ENCODE results near the gene PTPRU.

PTPRU gene

DNA sequence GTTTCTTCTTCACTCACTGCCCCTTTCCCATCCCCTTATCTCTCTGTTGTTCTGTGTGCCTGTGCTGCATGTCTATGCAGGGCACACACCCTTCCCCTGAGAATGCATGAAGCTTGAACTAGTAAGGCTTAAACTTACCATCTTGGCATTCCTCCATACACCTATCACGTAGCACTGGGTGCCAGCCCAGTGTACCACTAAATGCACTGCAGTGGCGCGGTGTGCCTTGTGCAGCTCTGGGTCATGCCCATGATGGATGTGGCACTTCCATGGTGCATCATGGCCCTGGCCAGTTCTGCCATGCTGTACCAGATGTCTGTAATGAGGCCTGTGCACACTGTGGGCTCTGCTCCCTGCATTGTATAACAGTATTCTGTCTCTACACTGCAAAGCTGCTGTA is 10.7 kb downstream of the PTPRU start:
- H3K27ac Mint-ChIP-seq, result no peak overlapping the region
- no peaks in the 10 kb centered on the region for H3K4me1 Mint-ChIP-seq
- H3K36me3 Mint-ChIP-seq (ENCODE audit: low read depth), result no peaks in the 10 kb centered on the region
- no peak for DNase-seq
- no peak overlapping the region for H3K4me3 Mint-ChIP-seq
- ATAC-seq, result no peak
- H3K9me3 Mint-ChIP-seq, result no peaks in the 10 kb centered on the region
- H3K27me3 Mint-ChIP-seq, result peaks cover 2% of the 10 kb centered on the region

DNA sequence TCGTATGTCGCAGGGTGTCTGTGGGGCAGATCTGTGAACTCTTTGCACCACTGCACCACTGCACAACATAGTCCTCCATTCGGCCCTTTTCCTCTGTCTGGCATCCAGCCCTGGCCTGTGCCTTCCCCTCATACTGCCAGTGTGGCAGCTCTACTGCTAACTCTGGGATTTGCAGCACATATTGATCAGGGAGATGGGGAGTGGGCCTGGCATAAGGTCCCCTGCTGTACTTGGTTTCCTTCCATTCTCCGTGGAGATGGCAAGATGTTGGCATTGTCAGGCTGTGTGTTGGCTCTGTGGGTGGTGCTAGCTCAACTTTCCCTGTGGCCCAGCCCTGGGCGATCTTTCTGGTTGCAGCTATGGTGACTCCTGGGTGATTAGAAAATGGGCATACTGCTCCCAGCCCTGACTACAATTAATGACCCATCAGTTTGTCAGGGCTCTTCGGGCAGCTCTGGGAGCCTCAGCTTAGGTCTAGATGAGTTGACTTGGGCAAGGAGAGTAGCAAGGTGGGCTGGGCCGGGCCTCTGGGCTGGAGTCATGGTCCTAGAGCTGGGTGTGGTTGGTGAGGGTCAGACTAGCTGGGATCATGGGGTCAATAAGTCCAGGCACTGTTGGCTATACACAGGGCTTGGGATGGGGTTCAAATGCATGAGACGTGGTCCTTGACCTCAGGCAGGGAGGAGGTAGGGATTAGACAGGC is 11.4 kb downstream of the PTPRU start:
- DNase-seq (no peak), ATAC-seq (no peak)
- Mint-ChIP-seq H3K36me3 (ENCODE audit: low read depth) (no peaks in the 10 kb centered on the region), H3K4me3 (no peak overlapping the region), H3K4me1 (no peaks in the 10 kb centered on the region), H3K27ac (no peak overlapping the region), H3K27me3 (peaks cover 2% of the 10 kb centered on the region), H3K9me3 (no peaks in the 10 kb centered on the region)

DNA sequence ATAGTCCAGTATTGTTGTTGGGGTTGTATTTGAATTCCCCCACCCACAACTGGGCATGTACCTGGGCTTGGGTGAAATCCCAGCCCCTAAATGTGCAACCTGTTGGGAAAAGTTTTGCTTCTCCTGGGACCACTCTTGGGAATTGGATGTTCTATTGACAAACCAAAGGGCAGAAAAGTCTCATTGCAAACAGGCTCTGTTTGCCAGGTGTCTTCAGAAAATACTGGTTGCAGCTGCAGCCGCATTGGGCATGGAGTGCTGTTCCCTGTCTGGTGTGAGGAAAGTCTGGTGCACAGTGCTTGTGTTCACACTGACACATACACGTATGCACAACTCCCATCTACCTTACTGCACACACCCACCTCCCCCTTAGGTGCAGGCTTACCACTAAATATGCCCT is 12.1 kb downstream of the PTPRU start:
- DNase-seq (no peak), ATAC-seq (no peak)
- H3K4me3 Mint-ChIP-seq, result no peak overlapping the region
- H3K9me3 Mint-ChIP-seq, result no peaks in the 10 kb centered on the region
- H3K36me3 Mint-ChIP-seq (ENCODE audit: low read depth), result no peaks in the 10 kb centered on the region
- H3K4me1 Mint-ChIP-seq, result no peaks in the 10 kb centered on the region
- no peak overlapping the region for H3K27ac Mint-ChIP-seq
- H3K27me3 Mint-ChIP-seq, result peaks cover 2% of the 10 kb centered on the region

DNA sequence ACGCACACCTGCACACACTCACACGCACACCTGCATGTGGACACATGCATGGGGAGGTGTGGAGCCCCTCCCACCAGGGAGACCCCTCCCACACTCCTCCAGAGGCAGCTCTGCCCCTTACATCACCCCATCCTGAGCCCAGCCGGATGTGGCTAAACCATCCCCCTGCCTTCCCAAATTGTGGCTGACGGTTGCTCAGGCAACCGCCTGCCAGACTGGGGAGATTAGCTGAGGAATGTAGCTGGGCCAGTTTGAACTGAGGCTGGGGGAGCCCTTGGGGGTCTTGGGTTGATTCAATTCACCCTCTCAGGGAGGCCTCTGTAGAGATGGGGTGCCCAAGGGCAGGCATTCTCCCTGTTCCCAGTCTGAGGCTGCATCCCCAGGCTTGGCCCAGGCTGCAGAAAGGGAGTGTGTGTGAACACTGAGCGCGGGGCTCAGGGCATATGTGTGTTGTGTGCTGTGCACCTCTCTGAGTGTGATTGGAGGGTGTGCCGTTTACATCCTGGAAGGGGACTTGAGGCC is 12.9 kb downstream of the PTPRU start:
- H3K4me1 Mint-ChIP-seq, result no peaks in the 10 kb centered on the region
- no peak for ATAC-seq
- no peak overlapping the region for H3K27ac Mint-ChIP-seq
- H3K9me3 Mint-ChIP-seq, result no peaks in the 10 kb centered on the region
- peaks cover 2% of the 10 kb centered on the region for H3K27me3 Mint-ChIP-seq
- H3K36me3 Mint-ChIP-seq (ENCODE audit: low read depth), result no peaks in the 10 kb centered on the region
- no peak for DNase-seq
- no peak overlapping the region for H3K4me3 Mint-ChIP-seq

DNA sequence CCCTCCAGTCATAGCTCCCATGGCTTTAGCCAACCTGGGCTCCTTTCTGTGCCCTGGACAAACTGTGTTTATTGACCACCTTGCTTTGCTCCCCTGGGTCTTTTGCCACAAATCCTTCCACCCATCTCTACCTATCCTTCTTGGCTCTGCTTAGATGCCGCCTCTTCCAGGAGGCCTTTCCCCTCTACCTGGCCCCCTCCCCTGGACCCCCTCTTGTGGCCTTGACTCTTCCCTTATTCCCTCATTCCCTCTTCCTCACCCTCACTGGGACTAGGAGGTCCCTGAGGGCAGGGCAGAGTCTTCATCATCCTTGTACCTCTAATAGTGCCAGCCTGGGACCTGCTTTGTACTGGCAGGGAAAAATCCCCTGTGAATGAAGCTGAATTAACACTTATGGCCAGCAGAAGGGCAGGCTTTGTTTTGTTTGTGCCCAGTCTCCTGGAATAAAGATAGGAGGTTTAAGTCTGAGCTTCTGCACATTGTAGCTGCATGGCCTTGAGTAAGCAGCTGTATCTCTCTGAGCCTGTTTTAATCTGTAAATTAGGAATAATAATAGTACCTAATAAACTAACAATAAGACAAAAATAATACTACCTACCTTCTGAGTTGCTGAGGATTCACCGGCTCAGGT is 13.7 kb downstream of the PTPRU start:
- no peaks in the 10 kb centered on the region for H3K36me3 Mint-ChIP-seq (ENCODE audit: low read depth)
- DNase-seq (no peak), ATAC-seq (no peak)
- peaks cover 2% of the 10 kb centered on the region for H3K27me3 Mint-ChIP-seq
- H3K27ac Mint-ChIP-seq, result no peak overlapping the region
- no peak overlapping the region for H3K4me3 Mint-ChIP-seq
- H3K9me3 Mint-ChIP-seq, result no peaks in the 10 kb centered on the region
- no peaks in the 10 kb centered on the region for H3K4me1 Mint-ChIP-seq

DNA sequence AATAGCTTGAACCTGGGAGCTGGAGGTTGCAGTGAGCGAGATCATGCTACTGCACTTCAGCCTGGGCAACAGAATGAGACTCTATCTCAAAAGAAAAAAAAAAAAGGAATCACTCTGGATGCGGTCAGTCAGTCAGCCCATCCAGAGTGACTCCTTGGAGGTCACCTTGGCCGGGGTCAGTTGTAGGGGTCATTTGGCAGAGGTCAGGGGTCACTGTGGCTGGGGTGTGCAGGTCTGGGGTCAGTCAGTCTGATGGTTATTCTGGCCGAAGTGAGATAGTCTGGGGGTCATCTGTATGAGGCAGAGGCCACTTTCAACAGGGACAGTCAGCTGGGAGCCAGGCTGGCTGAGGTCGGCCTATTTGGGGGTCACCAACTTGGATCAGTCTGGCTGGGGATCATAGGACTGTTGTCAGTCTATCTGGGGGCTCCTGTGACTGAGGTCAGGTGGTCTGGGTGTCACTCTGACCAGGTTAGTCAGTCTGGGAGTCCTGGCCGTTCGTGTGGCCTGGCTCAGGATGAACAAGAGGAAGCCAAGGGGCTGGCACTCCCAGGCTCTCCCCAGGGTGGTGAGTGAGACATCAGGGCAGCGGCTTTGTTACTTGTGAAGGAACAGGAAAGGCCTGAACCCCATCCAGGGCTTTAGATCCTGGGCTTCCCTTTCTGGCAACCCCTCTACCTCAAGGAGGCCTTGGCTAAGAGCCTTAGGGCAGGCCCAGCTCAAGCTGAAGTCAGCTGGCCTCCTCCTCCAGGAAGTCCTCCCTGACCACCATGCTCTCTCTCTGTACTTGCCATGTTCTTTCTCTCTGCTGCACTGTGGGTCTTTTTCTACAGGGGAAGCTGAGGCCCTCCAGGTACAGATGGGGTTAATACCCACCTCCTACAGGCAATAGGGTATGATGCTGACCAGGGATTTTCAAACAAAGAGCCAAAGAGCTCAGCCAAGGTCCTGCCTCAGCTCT is 15.1 kb downstream of the PTPRU start:
- no peak for DNase-seq
- H3K27ac Mint-ChIP-seq, result no peak overlapping the region
- H3K9me3 Mint-ChIP-seq, result no peaks in the 10 kb centered on the region
- H3K36me3 Mint-ChIP-seq (ENCODE audit: low read depth), result no peaks in the 10 kb centered on the region
- H3K4me1 Mint-ChIP-seq, result no peaks in the 10 kb centered on the region
- no peak overlapping the region for H3K4me3 Mint-ChIP-seq
- ATAC-seq, result no peak
- peaks cover 2% of the 10 kb centered on the region for H3K27me3 Mint-ChIP-seq

DNA sequence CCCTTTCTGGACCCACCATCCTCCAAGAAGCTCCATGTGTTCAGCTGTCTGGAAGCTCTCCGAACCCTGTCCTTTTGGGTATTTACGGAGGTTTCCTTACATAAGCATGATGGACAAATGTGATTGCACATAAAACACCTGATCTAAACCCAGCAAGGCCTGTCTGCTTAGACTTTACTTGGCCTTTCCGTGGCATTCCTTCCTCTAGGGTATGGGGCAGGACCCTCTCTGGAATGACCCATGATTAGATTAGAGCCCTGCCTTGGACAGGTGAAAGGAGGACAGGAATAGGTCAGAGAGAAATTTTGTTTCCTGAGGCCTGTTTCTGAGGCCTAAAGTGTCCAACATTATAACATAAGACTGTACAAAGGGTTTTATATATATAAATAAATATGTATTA is 16.9 kb downstream of the PTPRU start:
- ATAC-seq, result no peak
- Mint-ChIP-seq H3K4me1 (no peaks in the 10 kb centered on the region), H3K4me3 (no peak overlapping the region), H3K36me3 (ENCODE audit: low read depth) (no peaks in the 10 kb centered on the region), H3K9me3 (no peaks in the 10 kb centered on the region), H3K27ac (no peak overlapping the region), H3K27me3 (peaks cover 14% of the 10 kb centered on the region)
- no peak for DNase-seq

DNA sequence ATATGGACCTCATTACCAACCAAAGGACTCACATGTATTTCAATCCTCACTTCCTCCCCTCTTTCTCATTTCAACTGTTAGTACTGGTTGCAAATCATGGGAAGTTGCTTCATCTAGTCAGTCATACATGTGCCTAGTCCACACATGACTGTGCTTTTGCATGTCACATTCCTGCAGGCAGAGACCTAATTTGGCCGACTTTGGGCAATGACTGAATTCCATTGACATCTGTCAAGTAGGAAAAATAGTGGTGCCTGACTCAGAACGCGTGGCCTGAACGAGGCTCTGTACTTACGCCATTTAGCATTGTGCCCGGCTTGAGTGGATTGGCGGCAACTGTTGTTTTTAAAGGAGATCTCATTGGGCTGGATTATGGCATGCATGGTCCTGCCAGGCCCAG is 18.0 kb downstream of the PTPRU start:
- no peaks in the 10 kb centered on the region for H3K36me3 Mint-ChIP-seq (ENCODE audit: low read depth)
- no peak for ATAC-seq
- H3K27ac Mint-ChIP-seq, result no peak overlapping the region
- H3K4me3 Mint-ChIP-seq, result no peak overlapping the region
- peaks cover 19% of the 10 kb centered on the region for H3K27me3 Mint-ChIP-seq
- no peaks in the 10 kb centered on the region for H3K9me3 Mint-ChIP-seq
- no peaks in the 10 kb centered on the region for H3K4me1 Mint-ChIP-seq
- DNase-seq, result no peak

DNA sequence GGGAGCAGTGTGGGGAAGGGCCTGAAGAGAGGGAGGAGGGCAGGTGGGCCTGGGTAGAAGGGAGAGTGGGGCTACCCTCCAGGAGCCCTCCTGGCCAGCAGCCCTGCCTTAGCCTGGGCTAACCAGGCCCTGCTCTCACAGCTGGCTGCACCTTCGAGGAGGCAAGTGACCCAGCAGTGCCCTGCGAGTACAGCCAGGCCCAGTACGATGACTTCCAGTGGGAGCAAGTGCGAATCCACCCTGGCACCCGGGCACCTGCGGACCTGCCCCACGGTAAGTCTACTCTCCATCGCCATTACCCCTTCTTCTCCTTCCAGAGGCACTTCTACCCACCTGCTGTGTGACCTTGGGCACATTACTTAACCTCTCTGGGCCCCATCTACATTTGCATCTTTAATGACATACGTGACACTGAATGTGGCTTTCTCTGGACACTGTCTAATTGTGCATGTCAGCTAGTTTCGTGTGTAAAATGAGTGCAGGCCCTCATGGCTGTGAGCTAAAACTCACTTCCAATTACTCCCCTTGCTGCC is 18.9 kb downstream of the PTPRU start:
- Mint-ChIP-seq H3K27ac (no peak overlapping the region), H3K9me3 (no peaks in the 10 kb centered on the region), H3K36me3 (ENCODE audit: low read depth) (no peaks in the 10 kb centered on the region), H3K4me3 (no peak overlapping the region), H3K27me3 (peaks cover 21% of the 10 kb centered on the region), H3K4me1 (peaks cover 2% of the 10 kb centered on the region)
- DNase-seq, result no peak
- ATAC-seq, result no peak

DNA sequence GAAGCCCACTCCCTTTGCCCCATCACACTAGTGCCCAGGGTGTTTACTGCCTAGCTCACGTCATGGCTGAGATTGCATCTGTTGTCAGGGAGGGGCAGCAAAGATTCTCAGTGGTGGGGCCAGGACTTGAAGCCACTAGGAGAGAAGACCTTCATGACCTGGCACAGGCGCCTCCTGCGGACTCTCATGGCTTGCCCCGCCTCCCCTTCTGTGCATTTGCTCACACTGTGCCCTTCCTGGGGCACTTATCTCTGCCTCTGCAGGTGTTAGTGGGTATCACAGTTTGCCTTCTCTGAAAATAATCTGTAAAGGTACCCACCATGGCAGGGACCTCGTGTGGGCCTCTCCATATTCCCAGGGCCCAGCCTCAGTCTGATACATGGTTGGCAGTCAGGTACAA is 20.1 kb downstream of the PTPRU start:
- H3K27me3 Mint-ChIP-seq, result peaks cover 33% of the 10 kb centered on the region
- H3K4me3 Mint-ChIP-seq, result no peak overlapping the region
- no peak for ATAC-seq
- H3K36me3 Mint-ChIP-seq (ENCODE audit: low read depth), result no peaks in the 10 kb centered on the region
- DNase-seq, result no peak
- no peaks in the 10 kb centered on the region for H3K9me3 Mint-ChIP-seq
- no peak overlapping the region for H3K27ac Mint-ChIP-seq
- H3K4me1 Mint-ChIP-seq, result peaks cover 5% of the 10 kb centered on the region

DNA sequence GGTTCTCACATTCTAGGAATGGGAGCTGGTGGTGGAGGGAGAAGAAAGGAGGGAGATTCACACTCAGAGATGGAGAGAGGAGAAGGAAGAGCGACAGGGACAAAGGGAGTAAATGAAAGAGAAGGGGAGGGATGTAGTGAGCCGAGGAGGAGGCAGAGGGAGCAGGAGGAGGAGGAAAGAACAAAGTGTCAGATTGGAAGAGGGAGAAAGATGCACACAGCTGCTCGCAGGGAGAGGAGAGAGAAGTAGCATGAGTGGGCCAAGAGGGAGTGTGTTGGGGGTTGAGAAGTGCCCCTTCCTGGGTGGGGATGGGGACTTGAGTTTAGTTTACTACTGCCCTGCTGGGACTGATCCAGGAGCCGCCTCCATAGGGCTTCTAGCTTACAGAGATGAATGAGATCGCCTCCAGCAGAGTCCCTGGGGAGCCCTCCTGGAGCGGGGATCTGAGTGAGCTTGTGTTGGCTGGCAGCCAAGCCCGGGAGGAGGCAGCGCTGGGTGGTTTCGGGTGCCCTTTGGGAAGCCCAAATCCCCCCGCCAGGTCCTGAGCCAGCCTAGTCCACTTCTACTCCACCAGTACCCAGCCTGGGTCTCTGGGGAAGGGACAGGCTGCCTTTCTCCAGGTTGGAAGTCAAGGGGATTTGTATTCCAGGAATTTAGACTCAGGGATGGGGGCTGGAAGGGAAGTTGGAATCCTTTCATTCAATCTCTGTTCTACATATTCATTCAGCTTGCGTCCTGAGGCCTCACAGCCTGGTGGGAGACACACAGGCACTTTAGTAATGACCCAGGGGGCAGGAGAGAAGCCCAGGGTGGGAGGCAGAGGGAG is 20.9 kb downstream of the PTPRU start:
- Mint-ChIP-seq H3K27me3 (peaks cover 39% of the 10 kb centered on the region), H3K4me3 (no peak overlapping the region), H3K27ac (no peak overlapping the region), H3K36me3 (ENCODE audit: low read depth) (no peaks in the 10 kb centered on the region), H3K9me3 (no peaks in the 10 kb centered on the region), H3K4me1 (peaks cover 5% of the 10 kb centered on the region)
- ATAC-seq (no peak), DNase-seq (no peak)

DNA sequence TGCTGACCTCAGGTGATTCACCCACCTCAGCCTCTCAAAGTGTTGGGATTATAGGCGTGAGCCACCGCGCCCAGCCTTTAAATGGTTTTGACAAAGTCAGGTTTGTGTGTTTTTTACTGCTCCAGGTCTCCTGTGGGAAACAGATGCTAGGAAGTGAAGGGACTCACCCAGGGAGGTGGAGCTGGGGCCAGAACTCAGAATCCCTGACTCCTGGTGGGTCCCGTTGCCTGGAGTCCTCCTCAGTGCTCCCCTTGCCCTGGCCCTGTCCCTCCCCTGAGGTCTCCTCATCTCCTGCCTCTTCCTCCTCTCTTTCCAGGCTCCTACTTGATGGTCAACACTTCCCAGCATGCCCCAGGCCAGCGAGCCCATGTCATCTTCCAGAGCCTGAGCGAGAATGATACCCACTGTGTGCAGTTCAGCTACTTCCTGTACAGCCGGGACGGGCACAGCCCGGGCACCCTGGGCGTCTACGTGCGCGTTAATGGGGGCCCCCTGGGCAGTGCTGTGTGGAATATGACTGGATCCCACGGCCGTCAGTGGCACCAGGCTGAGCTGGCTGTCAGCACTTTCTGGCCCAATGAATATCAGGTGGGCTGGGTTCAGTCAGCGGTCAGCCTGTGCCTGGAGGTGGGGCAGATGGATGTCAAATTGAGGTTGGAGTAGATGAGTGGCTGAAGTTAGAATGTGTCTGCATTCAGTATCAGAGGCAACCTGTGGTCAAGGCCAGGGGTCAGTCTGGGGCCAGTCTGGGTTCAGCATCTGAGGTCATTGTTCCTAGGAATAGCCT is 22.1 kb downstream of the PTPRU start:
- ATAC-seq (no peak), DNase-seq (no peak)
- Mint-ChIP-seq H3K4me3 (no peak overlapping the region), H3K27ac (no peak overlapping the region), H3K36me3 (ENCODE audit: low read depth) (no peaks in the 10 kb centered on the region), H3K4me1 (peaks cover 5% of the 10 kb centered on the region), H3K27me3 (peaks cover 43% of the 10 kb centered on the region), H3K9me3 (no peaks in the 10 kb centered on the region)

DNA sequence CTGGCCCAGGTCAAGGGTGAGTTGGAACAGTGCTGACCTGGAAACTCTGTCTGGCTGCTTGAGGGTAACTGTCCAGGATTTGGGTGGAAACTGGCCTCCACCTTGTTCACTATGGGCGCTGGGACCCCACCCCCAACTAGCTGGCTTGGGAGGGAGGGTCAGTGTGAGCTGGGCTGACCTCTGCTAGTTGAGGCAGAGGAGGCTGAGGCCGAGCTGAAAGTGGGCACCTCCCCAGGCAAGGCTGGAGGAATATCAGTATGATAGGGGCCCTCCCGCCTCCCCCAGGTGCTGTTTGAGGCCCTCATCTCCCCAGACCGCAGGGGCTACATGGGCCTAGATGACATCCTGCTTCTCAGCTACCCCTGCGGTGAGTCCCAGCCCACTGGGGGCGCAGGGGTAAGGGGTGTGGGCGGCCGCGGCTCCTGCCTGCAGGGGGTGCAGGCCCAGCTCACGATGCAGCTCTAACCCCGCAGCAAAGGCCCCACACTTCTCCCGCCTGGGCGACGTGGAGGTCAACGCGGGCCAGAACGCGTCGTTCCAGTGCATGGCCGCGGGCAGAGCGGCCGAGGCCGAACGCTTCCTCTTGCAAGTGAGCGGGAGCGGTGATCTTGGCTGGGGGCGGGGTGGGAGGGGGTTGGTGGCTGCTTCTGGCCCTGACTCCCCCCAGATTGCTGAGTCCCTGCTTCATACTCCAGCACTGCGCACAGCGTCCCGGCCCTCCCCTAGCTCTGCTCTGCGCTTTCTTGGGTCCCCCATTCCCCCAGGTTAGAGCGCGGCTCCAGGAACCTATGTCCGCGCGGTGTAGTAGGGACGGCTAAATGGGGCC is 22.9 kb downstream of the PTPRU start:
- Mint-ChIP-seq H3K36me3 (ENCODE audit: low read depth) (no peaks in the 10 kb centered on the region), H3K4me3 (peak overlapping the region; percentile 62), H3K27me3 (peaks cover 47% of the 10 kb centered on the region), H3K9me3 (no peaks in the 10 kb centered on the region), H3K27ac (no peak overlapping the region), H3K4me1 (peaks cover 5% of the 10 kb centered on the region)
- no peak for DNase-seq
- peak; percentile 57 for ATAC-seq
